NCI-H345 treated with DMSO at 0.1 percent for 48 hours (cell line): ENCODE measurements around the gene ZNF420.

Experiments
- DNase-seq: peaks from one replicate; lab custom pipeline; 2025; ENCODE audit not compliant: unreplicated experiment; lab: John Stamatoyannopoulos, UW

The ZNF420 gene

GRCh38 chr19:37136111-37136510, 57.9 kb downstream of the ZNF420 start:
- DNase-seq: no peak

- no peak for DNase-seq
Observed at GRCh38 chr19:37148214-37148613, 70.0 kb downstream of the ZNF420 start.

- DNase-seq: no peak
Observed at GRCh38 chr19:37160153-37160552, 81.9 kb downstream of the ZNF420 start.

GRCh38 chr19:37165635-37166034, 87.4 kb downstream of the ZNF420 start:
- no peak for DNase-seq

GRCh38 chr19:37172368-37173366, 94.4 kb downstream of the ZNF420 start, which contains the start of gene ZNF585A:
TSS of gene ZNF585A (minus strand) at chr19:37172695. CDS start at chr19:37169910, 2,785 bp downstream.
- DNase-seq: peak; percentile 100
